OCI-LY7 (cell line): ENCODE data around the gene AKAP13.

ENCODE experiments used
- CTCF ChIP-seq: fragments of 200-600 bp; sonication (generic); conservative IDR thresholded peaks from 2 replicates; pipeline ENCODE4 v1.5.1; 2014; ENCODE audit warnings: mild to moderate bottlenecking, antibody characterized with exemption, low read length, moderate library complexity, mixed read lengths
- EZH2phosphoT487 ChIP-seq: fragments of 200-600 bp; sonication (generic); IDR thresholded peaks from 2 replicates; pipeline ENCODE4 v1.6.1; 2018; ENCODE audit warnings: low read depth, borderline replicate concordance, mild to moderate bottlenecking, mixed run types, antibody characterized with exemption, low read length, moderate library complexity, mixed read lengths

- TF ChIP-seq CTCF (no peak), EZH2phosphoT487 (no peak)
Observed at GRCh38 chr15:85464471-85464870, 84.1 kb downstream of the AKAP13 start.
